Measurements from ENCODE around the gene IDE. TPM values are rescaled to one million over a fixed set of nuclear protein-coding genes. Genes with fewer than 3 reads are reported as not detected.

Gene IDE
- total and polyA plus RNA-seq, 2 experiments from 2014 or later = 18.6 to 26.4 TPM

DNA sequence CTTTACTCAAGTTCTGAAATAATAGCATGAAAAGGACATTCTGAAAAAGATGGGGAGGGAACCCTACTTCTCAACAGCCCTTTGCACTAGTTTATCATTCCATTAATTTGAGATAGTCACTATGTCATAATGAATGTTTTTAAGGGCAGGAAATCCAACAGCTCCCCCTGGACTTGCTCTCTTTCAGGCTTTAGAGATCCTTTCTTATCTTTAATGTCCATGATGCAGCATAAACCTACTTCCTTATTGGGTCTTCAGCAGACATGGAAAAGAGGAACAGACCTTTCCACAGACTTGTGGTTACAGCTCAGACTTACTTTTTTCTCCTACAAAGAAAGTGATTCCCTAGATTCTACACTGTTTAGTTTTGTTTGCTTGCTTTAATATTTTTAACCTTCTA lies 87.3 kb downstream of the IDE start:
- DNase-seq = no peak
- Histone ChIP-seq H3K36me3 (ENCODE audit: low read depth) (peaks cover 38% of the 10 kb centered on the region), H3K9me2 (ENCODE audit: insufficient read depth) (no peaks in the 10 kb centered on the region), H3K4me2 (ENCODE audit: unreplicated experiment) (no peak overlapping the region), H3K27me3 (replicated peaks; ENCODE audit: insufficient read depth) (no peaks in the 10 kb centered on the region), H4K20me1 (ENCODE audit: insufficient read depth) (no peaks in the 10 kb centered on the region), H3F3A (ENCODE audit: insufficient read depth) (0 out of 2 replicates have a peak, but pooled peaks cover 10% of the 10 kb centered on the region), H3K79me2 (ENCODE audit: insufficient read depth) (no peaks in the 10 kb centered on the region), H3K9me3 (ENCODE audit: low read depth) (no peaks in the 10 kb centered on the region), H2AFZ (no peak overlapping the region), H3K4me3 (no peak overlapping the region), H3K9ac (no peak overlapping the region), H3K4me1 (ENCODE audit: insufficient read depth) (no peaks in the 10 kb centered on the region), H3K27ac (no peak overlapping the region)
- TF ChIP-seq EZH2phosphoT487 (IDR thresholded peaks at IDR 0.05; ENCODE audit: insufficient read depth, low read depth) = no peak
- in situ Hi-C loops (cut with MboI) = no loop called here

DNA sequence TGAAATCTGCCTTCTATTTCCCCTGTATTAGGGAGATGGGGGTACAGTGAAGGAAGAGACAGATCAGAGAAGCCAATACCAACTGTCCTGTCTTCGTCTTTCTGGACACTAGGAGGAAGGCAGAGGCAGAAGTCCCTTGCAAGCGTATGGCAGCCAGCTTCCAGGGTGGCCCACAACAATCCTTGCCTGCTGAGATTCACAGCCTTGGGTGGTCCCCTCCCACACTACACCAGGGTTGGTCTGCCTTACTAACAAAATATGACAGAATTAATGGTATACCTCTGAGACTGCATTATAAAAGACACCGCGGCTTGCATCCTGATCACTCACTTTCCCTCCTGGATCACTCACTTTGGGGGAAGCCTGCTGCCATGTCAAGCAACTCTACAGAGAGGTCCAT lies 90.4 kb downstream of the IDE start:
- no peak for TF ChIP-seq EZH2phosphoT487 (IDR thresholded peaks at IDR 0.05; ENCODE audit: insufficient read depth, low read depth)
- TF ChIP-seq EZH2 (IDR thresholded peaks at IDR 0.05; ENCODE audit: insufficient read depth, poor library complexity, severe bottlenecking) = no peak
- no peak overlapping the region for H2AFZ ChIP-seq
- 0 out of 2 replicates have a peak, but pooled peaks cover 10% of the 10 kb centered on the region for H3F3A ChIP-seq (ENCODE audit: insufficient read depth)
- no peaks in the 10 kb centered on the region for H3K9me2 ChIP-seq (ENCODE audit: insufficient read depth)
- H3K9ac ChIP-seq = no peak overlapping the region
- H3K9me3 ChIP-seq (ENCODE audit: low read depth) = no peaks in the 10 kb centered on the region
- peaks cover 24% of the 10 kb centered on the region for H3K36me3 ChIP-seq (ENCODE audit: low read depth)
- H3K27ac ChIP-seq = no peak overlapping the region
- H3K4me2 ChIP-seq (ENCODE audit: unreplicated experiment) = no peak overlapping the region
- no peak for DNase-seq
- no peaks in the 10 kb centered on the region for H4K20me1 ChIP-seq (ENCODE audit: insufficient read depth)
- no peaks in the 10 kb centered on the region for H3K79me2 ChIP-seq (ENCODE audit: insufficient read depth)
- H3K4me3 ChIP-seq = no peak overlapping the region
- no peaks in the 10 kb centered on the region for H3K4me1 ChIP-seq (ENCODE audit: insufficient read depth)
- H3K27me3 ChIP-seq (replicated peaks; ENCODE audit: insufficient read depth) = no peaks in the 10 kb centered on the region
- in situ Hi-C loops (cut with MboI) = no loop called here
- WGBS, 2 experiments (ENCODE audit: low coverage in 1 of 2, low lambda C conversion rate in 2 of 2, missing lambda C conversion rate in 2 of 2) = 90 to 97% methylated on average over 4 of the region's 4 CpGs

DNA sequence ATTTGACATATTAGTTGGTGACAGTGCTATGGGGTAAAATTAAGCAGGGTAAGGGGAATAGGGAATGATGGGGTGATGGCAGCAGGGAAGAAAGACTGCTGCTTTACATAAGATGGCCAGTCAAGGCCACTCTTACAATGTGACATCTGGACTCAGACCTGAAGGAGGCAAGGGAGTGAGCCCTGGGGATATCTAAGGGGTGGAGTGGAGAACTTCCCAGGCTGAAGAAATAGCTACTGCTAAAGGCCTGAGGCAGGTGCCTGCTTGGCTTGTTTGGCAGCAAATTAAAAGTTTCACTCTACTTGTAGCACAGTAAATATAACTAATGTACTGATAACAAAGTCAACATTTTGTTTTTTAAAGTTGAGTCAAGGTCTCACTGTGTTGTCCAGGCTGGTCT lies 93.5 kb downstream of the IDE start:
- Histone ChIP-seq H3K9me2 (ENCODE audit: insufficient read depth) (no peaks in the 10 kb centered on the region), H3F3A (ENCODE audit: insufficient read depth) (no peaks in the 10 kb centered on the region), H3K4me1 (ENCODE audit: insufficient read depth) (no peaks in the 10 kb centered on the region), H2AFZ (no peak overlapping the region), H4K20me1 (ENCODE audit: insufficient read depth) (no peaks in the 10 kb centered on the region), H3K4me2 (ENCODE audit: unreplicated experiment) (no peak overlapping the region), H3K4me3 (no peak overlapping the region), H3K9me3 (ENCODE audit: low read depth) (no peaks in the 10 kb centered on the region), H3K27me3 (replicated peaks; ENCODE audit: insufficient read depth) (no peaks in the 10 kb centered on the region), H3K27ac (no peak overlapping the region), H3K36me3 (ENCODE audit: low read depth) (peaks cover 19% of the 10 kb centered on the region), H3K9ac (no peak overlapping the region), H3K79me2 (ENCODE audit: insufficient read depth) (no peaks in the 10 kb centered on the region)
- DNase-seq = no peak
- TF ChIP-seq EZH2 (IDR thresholded peaks at IDR 0.05; ENCODE audit: insufficient read depth, poor library complexity, severe bottlenecking) = no peak
- no peak for TF ChIP-seq EZH2phosphoT487 (IDR thresholded peaks at IDR 0.05; ENCODE audit: insufficient read depth, low read depth)
- in situ Hi-C loops (cut with MboI) = no loop called here

DNA sequence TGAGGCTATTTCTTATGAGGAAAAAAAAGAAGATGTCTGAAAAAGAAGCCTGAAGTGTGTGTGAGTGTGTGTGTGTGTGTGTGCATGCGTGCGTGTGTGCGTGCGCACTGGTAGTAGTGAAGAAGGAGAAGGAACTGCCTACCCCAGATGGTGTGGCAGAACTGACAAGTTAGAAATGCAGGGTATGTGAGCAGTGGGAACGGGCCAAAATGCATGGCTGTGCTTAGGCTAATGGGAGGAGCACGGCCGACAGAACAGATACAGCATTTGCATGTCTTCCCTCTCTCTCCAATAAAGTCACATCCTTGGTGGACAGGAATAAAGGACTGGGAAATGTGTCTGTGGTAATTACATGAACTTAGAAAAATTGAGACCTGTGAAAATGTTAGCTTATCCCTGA lies 94.3 kb downstream of the IDE start:
- in situ Hi-C loops (cut with MboI) = no loop called here
- Histone ChIP-seq H3K9me3 (ENCODE audit: low read depth) (no peaks in the 10 kb centered on the region), H3K36me3 (ENCODE audit: low read depth) (peaks cover 19% of the 10 kb centered on the region)

DNA sequence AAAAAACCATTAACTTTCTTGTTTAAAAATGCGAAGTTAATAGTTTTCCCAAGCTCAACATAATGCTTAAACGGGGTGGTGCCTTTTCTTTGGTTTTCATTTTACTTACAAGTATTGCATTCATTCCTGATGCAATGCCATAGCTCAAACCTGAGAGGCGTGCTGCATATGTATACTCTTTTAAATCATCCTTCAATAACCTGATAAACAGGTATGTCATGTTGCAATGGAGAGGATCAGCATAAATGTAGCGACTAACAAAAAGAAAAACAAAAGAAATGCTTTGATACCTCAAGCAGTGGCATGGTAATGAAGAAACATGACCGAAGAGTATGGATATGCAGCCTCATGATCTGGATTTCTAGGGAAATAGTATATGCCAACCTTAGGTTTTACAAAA lies 95.4 kb downstream of the IDE start:
- H3K9me2 ChIP-seq (ENCODE audit: insufficient read depth) = no peaks in the 10 kb centered on the region
- H3K79me2 ChIP-seq (ENCODE audit: insufficient read depth) = no peaks in the 10 kb centered on the region
- no peaks in the 10 kb centered on the region for H3K27me3 ChIP-seq (replicated peaks; ENCODE audit: insufficient read depth)
- no peak overlapping the region for H3K9ac ChIP-seq
- no peak for DNase-seq
- in situ Hi-C loops (cut with MboI) = no loop called here
- H3F3A ChIP-seq (ENCODE audit: insufficient read depth) = no peaks in the 10 kb centered on the region
- no peak overlapping the region for H2AFZ ChIP-seq
- H3K4me1 ChIP-seq (ENCODE audit: insufficient read depth) = no peaks in the 10 kb centered on the region
- no peak overlapping the region for H3K4me3 ChIP-seq
- no peaks in the 10 kb centered on the region for H3K9me3 ChIP-seq (ENCODE audit: low read depth)
- H3K4me2 ChIP-seq (ENCODE audit: unreplicated experiment) = no peak overlapping the region
- TF ChIP-seq EZH2 (IDR thresholded peaks at IDR 0.05; ENCODE audit: insufficient read depth, poor library complexity, severe bottlenecking) (no peak), EZH2phosphoT487 (IDR thresholded peaks at IDR 0.05; ENCODE audit: insufficient read depth, low read depth) (no peak)
- WGBS, 2 experiments (ENCODE audit: low coverage in 1 of 2, low lambda C conversion rate in 2 of 2, missing lambda C conversion rate in 2 of 2) = 93% methylated on average over 5 of the region's 5 CpGs
- H3K27ac ChIP-seq = no peak overlapping the region
- peaks cover 17% of the 10 kb centered on the region for H3K36me3 ChIP-seq (ENCODE audit: low read depth)
- no peaks in the 10 kb centered on the region for H4K20me1 ChIP-seq (ENCODE audit: insufficient read depth)

More for the DNA sequence above, 94.3 kb downstream of the IDE start:
- Histone ChIP-seq H3K27ac (no peak overlapping the region), H3K4me1 (ENCODE audit: insufficient read depth) (no peaks in the 10 kb centered on the region), H3K27me3 (replicated peaks; ENCODE audit: insufficient read depth) (no peaks in the 10 kb centered on the region), H3K4me2 (ENCODE audit: unreplicated experiment) (no peak overlapping the region), H2AFZ (no peak overlapping the region), H4K20me1 (ENCODE audit: insufficient read depth) (no peaks in the 10 kb centered on the region), H3F3A (ENCODE audit: insufficient read depth) (no peaks in the 10 kb centered on the region), H3K9me2 (ENCODE audit: insufficient read depth) (no peaks in the 10 kb centered on the region), H3K79me2 (ENCODE audit: insufficient read depth) (no peaks in the 10 kb centered on the region), H3K4me3 (no peak overlapping the region), H3K9ac (no peak overlapping the region)
- WGBS, 2 experiments (ENCODE audit: low coverage in 1 of 2, low lambda C conversion rate in 2 of 2, missing lambda C conversion rate in 2 of 2) = 62 to 70% methylated on average over 7 of the region's 7 CpGs
- DNase-seq = no peak
- TF ChIP-seq EZH2phosphoT487 (IDR thresholded peaks at IDR 0.05; ENCODE audit: insufficient read depth, low read depth) (no peak), EZH2 (IDR thresholded peaks at IDR 0.05; ENCODE audit: insufficient read depth, poor library complexity, severe bottlenecking) (no peak)

Data from GM23248 (cell line).